ENCODE results near the gene MAML3.

DNA sequence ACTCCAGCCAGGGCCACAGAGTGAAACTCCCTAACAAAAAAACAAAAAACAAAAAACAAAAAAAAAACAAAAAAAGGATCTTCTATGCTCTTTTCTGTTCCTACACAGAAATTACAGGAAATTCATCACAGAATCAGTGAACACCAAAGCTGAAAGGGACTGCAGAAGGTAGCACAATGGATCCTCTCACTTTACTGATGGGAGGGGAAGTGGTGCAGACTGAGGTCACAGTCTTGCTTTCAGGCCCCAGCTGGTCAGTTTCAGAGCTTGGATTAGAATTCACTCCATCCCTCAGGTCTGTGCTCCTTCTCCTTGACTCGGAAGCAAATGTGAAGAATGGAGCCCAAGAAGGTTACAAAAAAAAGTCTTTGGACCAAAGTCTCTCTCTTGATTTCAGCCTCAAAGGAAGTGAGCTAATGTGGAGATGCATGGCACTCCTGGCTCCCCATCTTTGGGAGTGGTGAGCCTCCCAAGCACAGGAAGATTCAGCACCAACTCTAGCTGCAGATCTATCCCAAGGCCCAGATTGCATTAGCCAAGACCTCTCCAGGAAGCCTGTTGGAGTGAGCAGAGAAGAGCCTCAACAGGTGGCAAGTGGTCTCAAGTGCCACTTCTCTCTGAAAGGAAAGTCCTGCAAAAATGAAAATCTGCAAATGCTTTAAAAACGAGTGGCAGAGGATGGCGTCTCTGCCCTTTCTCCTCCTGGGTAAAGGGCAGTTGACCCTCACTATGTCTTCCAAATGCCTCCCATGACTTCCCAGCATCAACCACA, 176.0 kb downstream of the MAML3 start:
- TF ChIP-seq CTCF (IDR thresholded peaks at IDR 0.05; ENCODE audit: low read length) (no peak), EZH2 (IDR thresholded peaks at IDR 0.05; ENCODE audit: borderline replicate concordance, low read length) (no peak)
